IPS-18c (cell line): ENCODE measurements around the gene SLC22A23.
"Not testable (repeated sequence)": the region's sequence is repeated elsewhere in the genome, so short reads cannot be mapped to it uniquely, and the experiment has no call there.

Experiments used
- H3K4me3 ChIP-seq: 2 replicates; pipeline ENCODE4 v1.7.0; 2013; ENCODE audit warnings: low read depth, mild to moderate bottlenecking, low read length, moderate library complexity; ENCODE audit not compliant: insufficient read depth
- H3K9me3 ChIP-seq: one replicate; pipeline ENCODE4 v1.6.1; 2013; ENCODE audit warnings: mild to moderate bottlenecking, low read length, moderate library complexity; ENCODE audit not compliant: control insufficient read depth, insufficient read depth

The SLC22A23 gene

GRCh38 chr6:3386374-3386857 is 70.4 kb downstream of the SLC22A23 start:
- no peak overlapping the region for H3K4me3 ChIP-seq
- no peaks in the 10 kb centered on the region for H3K9me3 ChIP-seq

DNA sequence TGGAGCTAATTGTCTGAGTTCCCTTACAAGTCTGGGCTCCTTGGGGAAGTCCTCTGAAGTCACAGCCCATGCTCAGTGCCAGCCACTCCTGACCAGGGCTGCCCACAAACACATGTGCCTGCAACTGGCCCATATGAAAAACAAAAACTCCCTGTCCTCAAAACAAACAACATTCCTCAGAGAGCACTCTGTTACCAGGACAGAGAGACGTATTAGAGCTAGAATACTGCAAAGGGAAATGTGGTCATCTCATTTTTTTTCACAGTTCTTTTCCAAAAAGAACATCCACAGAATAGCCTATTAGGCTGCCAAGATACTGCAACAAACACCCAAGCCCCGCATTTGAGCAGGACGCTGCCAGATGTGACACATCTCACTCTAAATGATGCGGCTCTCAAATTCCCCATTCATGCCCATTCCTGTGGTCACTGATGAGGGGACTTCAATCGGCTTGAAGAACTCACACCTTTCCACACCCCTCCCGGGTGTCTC is 71.1 kb downstream of the SLC22A23 start:
- no peaks in the 10 kb centered on the region for H3K9me3 ChIP-seq
- no peak overlapping the region for H3K4me3 ChIP-seq

DNA sequence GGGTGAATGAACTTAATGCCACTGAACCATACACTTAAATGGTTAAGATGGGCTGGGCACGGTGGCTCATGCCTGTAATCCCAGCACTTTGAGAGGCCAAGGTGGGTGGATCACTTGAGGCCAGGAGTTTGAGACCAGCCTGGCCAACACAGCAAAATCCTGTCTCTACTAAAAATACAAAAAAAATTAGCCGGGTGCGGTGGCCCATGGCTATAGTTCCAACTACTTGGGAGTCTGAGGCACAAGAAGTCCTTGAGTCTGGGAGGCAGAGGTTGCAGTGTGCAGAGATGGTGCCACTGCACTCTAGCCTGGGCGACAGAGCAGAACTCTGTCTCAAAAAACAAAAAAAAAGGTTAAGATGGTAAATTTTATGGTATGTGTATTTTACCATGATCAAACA is 71.7 kb downstream of the SLC22A23 start:
- not testable (repeated sequence) for H3K4me3 ChIP-seq, H3K9me3 ChIP-seq

GRCh38 chr6:3384241-3385143 is 72.4 kb downstream of the SLC22A23 start:
- no peak overlapping the region for H3K4me3 ChIP-seq
- no peaks in the 10 kb centered on the region for H3K9me3 ChIP-seq

DNA sequence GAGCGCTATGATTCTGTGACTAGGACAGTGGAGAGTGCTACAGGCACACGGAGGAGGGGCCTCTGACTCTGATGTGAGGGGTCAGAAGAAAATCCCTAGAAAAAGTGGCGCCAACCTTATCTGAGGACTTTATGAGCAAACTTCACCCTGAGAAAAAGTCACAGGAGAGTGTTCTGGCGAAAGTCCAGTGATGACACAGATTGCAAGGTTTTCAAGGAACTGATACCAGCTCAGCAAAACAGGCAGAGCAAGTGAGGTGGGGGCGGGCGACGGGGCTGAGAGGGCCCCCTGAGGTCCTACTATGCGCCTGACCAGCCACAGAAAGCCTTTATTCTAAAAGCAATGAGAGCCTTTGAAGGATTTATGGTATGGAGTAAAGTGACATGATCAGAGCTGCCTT is 73.3 kb downstream of the SLC22A23 start:
- H3K4me3 ChIP-seq = no peak overlapping the region
- H3K9me3 ChIP-seq = no peaks in the 10 kb centered on the region

DNA sequence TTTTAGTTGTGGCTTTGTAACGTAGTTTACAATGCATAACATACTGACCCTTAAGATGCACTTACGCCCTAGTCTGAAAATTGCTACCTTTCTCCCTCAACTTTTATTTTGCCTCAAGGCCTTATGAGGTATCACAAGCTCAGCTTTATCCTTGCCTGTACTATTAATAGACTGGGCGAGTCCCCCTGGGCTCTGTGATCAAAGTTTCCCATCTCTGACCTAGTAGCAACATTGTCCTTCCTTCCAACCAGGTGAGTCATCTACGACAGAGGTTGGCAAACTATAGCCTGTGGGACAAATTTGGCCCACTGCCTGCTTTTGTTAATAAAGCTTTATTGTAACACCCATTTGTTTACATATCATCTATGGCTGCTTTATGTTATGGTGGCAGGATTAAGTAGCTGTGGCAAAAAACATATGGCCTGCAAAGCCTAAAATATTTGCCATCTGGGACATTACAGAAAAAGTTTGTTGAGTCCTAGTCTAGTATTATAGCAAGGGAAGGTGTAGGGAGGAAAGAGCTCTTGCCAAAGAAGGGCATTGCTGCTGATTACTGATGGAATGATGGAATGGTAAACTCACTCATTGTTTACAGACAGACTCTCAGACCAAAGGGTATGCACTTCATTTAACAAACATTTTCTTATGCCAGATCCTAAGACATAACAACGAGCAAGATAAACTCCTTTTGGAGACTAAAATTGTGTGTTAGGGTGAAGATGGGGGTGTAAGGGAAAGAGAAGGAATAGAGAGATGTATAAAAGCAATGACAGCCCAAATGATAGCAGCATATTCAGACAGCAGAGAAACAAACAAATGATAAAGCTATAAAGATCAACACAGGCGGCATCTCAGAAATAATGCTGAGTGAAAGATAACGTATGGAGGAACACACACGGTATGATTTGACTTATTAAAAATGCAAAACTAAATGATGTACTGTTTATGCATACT is 74.2 kb downstream of the SLC22A23 start:
- Histone ChIP-seq H3K4me3 (no peak overlapping the region), H3K9me3 (no peaks in the 10 kb centered on the region)

DNA sequence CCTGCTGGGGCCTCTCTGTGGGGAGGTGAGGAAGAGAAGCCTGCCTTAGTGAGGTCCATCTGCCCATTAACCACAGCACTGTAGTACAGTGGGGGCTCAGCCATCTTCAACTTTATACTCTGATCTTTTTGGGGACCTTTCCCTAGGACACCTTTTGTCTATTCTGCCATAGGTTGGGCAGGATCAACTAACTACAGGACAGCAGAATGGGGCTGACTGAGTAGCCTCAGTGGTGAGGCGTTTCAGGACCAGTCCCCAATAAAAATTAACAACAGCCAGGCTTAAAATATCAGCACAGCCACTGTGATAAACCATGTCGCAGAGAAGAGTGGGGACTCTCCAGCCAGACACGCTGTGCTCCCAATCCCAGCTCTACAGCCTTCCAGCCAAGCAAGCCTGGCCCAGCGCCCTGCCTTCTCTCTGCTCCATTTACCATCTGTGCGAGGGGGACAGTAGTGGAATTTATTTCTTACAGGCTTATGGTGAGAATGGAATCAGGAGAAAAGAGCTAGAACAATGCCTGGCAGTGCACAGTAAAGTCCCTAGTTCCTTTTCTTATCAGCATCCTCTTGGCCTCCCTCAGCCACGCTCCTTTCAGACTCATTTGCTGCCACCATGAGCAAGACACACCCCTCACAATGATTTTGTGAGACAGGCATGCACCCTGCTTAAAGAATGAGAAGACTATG is 75.5 kb downstream of the SLC22A23 start:
- no peak overlapping the region for H3K4me3 ChIP-seq
- H3K9me3 ChIP-seq = no peaks in the 10 kb centered on the region

DNA sequence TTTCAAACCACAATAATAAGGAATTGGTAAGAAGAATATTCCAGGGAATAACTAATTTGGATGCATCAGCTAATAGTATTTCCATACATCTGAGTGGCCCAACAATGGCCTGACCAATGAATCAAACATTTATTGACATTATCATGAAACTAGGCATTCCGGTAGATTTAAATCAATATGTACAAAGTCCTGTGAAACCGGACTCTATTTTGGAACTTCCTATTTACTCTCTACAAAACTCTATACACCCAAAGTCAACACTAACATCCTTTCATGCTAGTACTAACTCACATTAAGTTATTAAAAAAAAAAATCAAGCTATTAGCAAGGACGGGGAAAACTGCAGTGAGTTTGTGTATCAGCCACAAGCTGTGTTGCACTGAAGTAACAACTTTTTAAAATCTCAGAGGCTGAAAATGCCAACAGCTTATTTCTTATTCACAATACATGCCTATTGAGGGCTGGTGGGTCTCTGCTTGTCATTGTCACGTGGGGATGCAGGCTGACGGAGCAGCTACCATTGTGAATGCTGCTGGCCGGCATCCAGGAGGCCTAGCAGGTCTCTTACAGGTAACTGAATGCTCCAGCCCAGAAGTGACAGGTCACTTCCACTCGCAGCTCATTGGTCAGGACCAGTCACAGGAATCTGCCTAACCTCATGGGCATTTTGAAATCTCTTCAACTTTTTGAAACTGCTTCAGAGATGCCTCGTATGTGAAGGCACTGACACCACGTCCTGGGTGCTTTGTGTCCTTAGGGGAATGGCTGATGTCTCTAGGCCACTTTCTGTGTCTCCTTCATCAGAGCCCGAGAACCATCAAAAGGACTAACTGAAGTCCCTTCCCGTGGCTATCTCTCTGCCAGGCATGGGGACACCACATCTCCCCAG is 76.3 kb downstream of the SLC22A23 start:
- H3K9me3 ChIP-seq = no peaks in the 10 kb centered on the region
- H3K4me3 ChIP-seq = no peak overlapping the region

DNA sequence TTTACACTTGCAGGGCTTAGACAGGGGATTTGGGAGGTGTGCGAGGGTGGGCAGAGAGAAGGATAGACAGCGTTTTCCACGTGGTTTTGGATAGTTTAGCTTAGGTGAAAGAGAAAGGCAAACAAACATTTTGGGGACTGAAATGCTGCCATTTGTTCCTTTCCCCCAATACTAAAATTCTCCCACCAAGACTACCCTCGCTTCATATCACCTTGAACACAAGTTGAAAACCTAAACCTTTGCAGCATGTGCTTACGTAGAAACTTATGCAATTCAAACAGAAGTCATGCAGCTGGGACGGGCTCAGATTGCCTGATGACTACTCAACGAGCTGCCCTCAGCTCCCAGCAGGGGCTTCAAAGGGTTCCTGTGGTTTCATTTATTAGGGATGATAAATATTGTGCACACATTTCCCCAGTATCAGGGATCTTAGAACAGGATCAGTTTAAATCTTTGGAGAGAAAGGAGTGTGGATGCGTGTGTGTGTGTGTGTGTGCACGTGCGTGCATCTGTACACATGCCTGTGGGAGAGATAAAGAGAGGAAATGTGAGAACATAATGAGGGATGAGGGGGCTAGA is 77.3 kb downstream of the SLC22A23 start:
- H3K4me3 ChIP-seq = no peak overlapping the region
- H3K9me3 ChIP-seq = no peaks in the 10 kb centered on the region

- not testable (repeated sequence) for H3K9me3 ChIP-seq, H3K4me3 ChIP-seq
Measured at GRCh38 chr6:3378808-3379207, 78.0 kb downstream of the SLC22A23 start.

DNA sequence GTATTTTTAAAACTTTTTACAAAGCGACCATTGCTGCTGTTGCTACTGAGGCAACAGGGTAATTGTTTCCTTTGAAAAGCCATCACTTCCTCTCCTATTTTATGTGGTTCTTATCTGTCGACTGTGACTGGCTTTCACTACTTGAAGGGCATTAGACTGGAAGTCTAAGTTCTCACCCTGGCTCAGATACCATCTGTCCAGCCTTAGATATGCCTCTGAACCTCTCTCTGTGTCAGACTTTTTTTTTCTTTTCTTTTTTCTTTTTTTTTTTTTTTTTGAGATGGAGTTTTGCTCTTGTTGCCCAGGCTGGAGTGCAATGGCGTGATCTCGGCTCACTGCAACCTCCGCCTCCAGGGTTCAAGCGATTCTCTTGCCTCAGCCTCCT is 78.5 kb downstream of the SLC22A23 start:
- not testable (repeated sequence) for H3K9me3 ChIP-seq, H3K4me3 ChIP-seq

DNA sequence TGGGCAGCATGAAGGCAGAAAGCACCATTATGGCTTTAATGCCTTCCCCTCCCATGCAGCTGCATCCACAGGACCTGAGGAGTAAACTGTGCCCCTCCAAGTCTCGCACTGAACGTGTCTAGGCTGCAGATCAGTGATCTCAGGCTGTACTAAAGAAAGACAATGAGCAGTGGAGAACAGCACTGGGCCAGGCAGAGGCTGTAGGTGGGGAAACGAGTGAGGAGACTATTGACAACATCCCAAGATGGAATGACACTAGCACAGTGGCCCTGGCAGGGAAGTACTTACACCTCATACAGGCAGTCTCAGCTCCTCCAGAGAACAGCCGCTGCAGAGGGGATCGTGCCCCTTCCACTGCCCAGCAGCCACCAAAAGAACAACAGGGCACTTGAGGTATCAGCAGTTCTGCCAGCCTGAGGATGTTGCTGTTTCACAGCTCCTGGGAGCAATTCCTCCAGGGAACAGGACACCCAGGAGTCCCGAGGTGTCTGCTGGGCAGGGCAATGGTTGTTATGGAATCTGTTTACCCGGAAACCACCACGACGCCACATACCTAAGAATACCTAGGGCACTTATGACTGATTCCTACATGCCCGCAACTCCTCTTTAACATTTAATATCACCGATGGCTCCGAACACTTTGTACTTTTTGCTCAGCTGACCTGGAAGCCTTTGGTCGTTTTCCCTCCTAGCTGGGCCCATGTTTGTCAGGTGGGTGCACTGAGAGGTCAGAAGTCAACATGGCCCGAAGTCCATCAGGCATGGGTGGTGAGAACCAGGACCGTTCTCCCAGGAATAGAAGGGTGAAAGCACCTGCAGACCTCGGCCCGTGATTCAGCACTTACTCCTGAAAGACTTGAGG is 79.1 kb downstream of the SLC22A23 start:
- H3K9me3 ChIP-seq = no peaks in the 10 kb centered on the region
- no peak overlapping the region for H3K4me3 ChIP-seq

DNA sequence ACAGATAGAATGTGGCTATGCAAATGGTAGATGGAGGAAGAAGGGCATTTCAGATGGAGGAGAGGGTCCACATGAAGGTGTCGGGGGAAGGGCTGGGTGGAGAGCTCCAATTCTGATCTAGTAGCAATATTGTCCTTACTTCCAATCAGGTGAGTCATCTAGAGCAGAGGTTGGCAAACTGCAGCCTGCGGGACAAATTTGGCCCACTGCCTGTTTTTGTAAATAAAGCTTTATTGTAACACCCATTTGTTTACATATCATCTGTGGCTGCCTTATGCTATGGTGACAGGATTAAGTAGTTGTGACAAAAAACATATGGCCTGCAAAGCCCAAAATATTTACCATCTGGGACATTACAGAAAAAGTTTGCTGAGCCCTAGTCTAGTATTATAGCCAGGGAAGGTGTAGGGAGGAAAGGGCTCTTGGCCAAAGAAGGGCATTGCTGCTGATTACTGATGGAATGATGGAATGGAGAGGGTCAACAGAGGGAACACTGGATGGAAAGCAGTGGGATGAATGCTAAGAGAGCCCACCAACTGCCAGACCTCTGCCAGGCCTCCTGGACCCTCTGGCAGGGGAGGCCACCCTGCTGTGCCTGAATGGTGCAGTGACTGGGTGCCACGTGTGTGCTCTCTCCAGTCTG is 79.8 kb downstream of the SLC22A23 start:
- no peak overlapping the region for H3K4me3 ChIP-seq
- H3K9me3 ChIP-seq = no peaks in the 10 kb centered on the region

DNA sequence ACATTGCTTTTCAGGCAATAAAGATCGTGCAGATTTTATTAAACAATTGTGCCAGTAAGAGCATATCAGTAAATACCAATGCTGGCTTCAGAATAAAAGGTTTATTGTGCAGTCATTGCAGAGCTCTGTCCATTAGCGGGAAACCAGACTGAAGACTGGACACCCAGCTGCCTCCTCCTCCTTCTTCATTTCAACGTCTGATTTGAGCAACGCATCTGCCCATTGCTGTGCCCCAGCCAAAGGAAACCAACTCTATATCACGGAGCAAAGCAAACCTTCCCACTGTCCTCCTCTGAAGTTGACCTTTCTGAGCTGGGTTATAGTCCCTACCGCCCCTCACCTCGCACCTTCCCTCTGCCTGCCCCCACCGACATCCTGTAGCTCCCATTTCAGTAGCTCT is 80.8 kb downstream of the SLC22A23 start:
- Histone ChIP-seq H3K4me3 (no peak overlapping the region), H3K9me3 (no peaks in the 10 kb centered on the region)
